WTC11 (cell line): ENCODE results near the gene LMO1. TPM values are rescaled to one million over a fixed set of nuclear protein-coding genes. Genes with fewer than 3 reads are reported as not detected.

Experiments used
- ATAC-seq: fragments of 200-7000 bp; cut with Tn5 transposase; 2 replicates; pipeline ENCODE4 v1.10.0; 2021; ENCODE audit warnings: mild to moderate bottlenecking, moderate library complexity
- CTCF ChIA-PET: fragments of 300-600 bp; sonication (Branson Sonifier 250); formaldehyde crosslinking; loops from one replicate; lab custom pipeline; 2021; ENCODE audit warnings: antibody characterized with exemption; lab: Charles Lee
- POLR2A ChIA-PET: fragments of 350-600 bp; sonication (Branson Sonifier 250); formaldehyde crosslinking; loops from one replicate; lab custom pipeline; 2021; ENCODE audit warnings: antibody characterized with exemption; lab: Charles Lee
- DNase-seq: peaks from one replicate; pipeline ENCODE4 v3.0.0; 2021; ENCODE audit warnings: low spot score
- H3K27ac Mint-ChIP-seq: 2 replicates; pipeline ENCODE4 v1.8.0; 2021; ENCODE audit warnings: mixed read lengths
- H3K27me3 Mint-ChIP-seq: 2 replicates; pipeline ENCODE4 v1.8.0; 2021; ENCODE audit warnings: low read depth, mild to moderate bottlenecking, moderate library complexity, mixed read lengths
- H3K36me3 Mint-ChIP-seq: 2 replicates; pipeline ENCODE4 v1.8.0; 2021; ENCODE audit warnings: mixed read lengths
- H3K4me1 Mint-ChIP-seq: 2 replicates; pipeline ENCODE4 v1.8.0; 2022; ENCODE audit warnings: mixed read lengths
- H3K4me3 Mint-ChIP-seq: 2 replicates; pipeline ENCODE4 v1.8.0; 2021; ENCODE audit warnings: mild to moderate bottlenecking, moderate library complexity, mixed read lengths
- H3K9me3 Mint-ChIP-seq: 2 replicates; pipeline ENCODE4 v1.8.0; 2021; ENCODE audit warnings: mixed read lengths
- AR ChIP-seq: fragments of 250-450 bp; sonication (Bioruptor Pico); IDR thresholded peaks from 2 replicates; pipeline ENCODE4 v1.9.0; 2021; ENCODE audit warnings: mild to moderate bottlenecking
- ARID4B ChIP-seq: sonication (generic); formaldehyde crosslinking; IDR thresholded peaks from 2 replicates; pipeline ENCODE4 v1.8.0; 2023; ENCODE audit warnings: missing genetic modification reagents, mild to moderate bottlenecking, borderline replicate concordance
- E2F1 ChIP-seq: sonication (generic); formaldehyde crosslinking; IDR thresholded peaks from 2 replicates; pipeline ENCODE4 v1.8.0; 2022; ENCODE audit warnings: mild to moderate bottlenecking, missing genetic modification reagents
- EMX1 ChIP-seq: fragments of 250-450 bp; sonication (Bioruptor Pico); IDR thresholded peaks from 2 replicates; pipeline ENCODE4 v1.8.0; 2021; ENCODE audit warnings: mild to moderate bottlenecking
- FOXP1 ChIP-seq: sonication (generic); formaldehyde crosslinking; IDR thresholded peaks from 2 replicates; pipeline ENCODE4 v1.8.0; 2022; ENCODE audit warnings: missing genetic modification reagents, mild to moderate bottlenecking, moderate library complexity, borderline replicate concordance
- GABPB1 ChIP-seq: sonication (generic); formaldehyde crosslinking; IDR thresholded peaks from 2 replicates; pipeline ENCODE4 v1.8.1; 2023; ENCODE audit warnings: mild to moderate bottlenecking, missing genetic modification reagents
- HMGA2 ChIP-seq: fragments of 250-450 bp; sonication (Bioruptor Pico); IDR thresholded peaks from 2 replicates; pipeline ENCODE4 v1.4.0; 2021; ENCODE audit warnings: mild to moderate bottlenecking, moderate library complexity
- HMGXB4 ChIP-seq: sonication (generic); formaldehyde crosslinking; IDR thresholded peaks from 2 replicates; pipeline ENCODE4 v1.8.1; 2023; ENCODE audit warnings: mild to moderate bottlenecking, moderate library complexity, missing genetic modification reagents
- MAX ChIP-seq: sonication (generic); formaldehyde crosslinking; IDR thresholded peaks from 2 replicates; pipeline ENCODE4 v1.8.0; 2022; ENCODE audit warnings: mild to moderate bottlenecking, missing genetic modification reagents
- NFYB ChIP-seq: sonication (generic); formaldehyde crosslinking; conservative IDR thresholded peaks from 2 replicates; pipeline ENCODE4 v1.8.0; 2022; ENCODE audit warnings: low read depth, missing genetic modification reagents
- SP1 ChIP-seq: sonication (generic); formaldehyde crosslinking; conservative IDR thresholded peaks from 2 replicates; pipeline ENCODE4 v1.8.1; 2022; ENCODE audit warnings: missing genetic modification reagents
- TEAD1 ChIP-seq: sonication (generic); formaldehyde crosslinking; IDR thresholded peaks from 2 replicates; pipeline ENCODE4 v1.8.0; 2022; ENCODE audit warnings: mild to moderate bottlenecking, missing genetic modification reagents
- ZNF219 ChIP-seq: sonication (generic); formaldehyde crosslinking; IDR thresholded peaks from 2 replicates; pipeline ENCODE4 v1.8.0; 2023; ENCODE audit warnings: missing genetic modification reagents, mild to moderate bottlenecking, borderline replicate concordance
- ZNF232 ChIP-seq: sonication (generic); formaldehyde crosslinking; IDR thresholded peaks from 2 replicates; pipeline ENCODE4 v1.8.0; 2022; ENCODE audit warnings: mild to moderate bottlenecking, missing genetic modification reagents
- total RNA-seq: library from RNA; stranded (reverse); gene quantifications from 3 replicates; pipeline ENCODE4 v1.2.3, GENCODE V29; 2021

Gene LMO1
- total RNA-seq, 1 experiment from 2014 or later: 0.44 TPM

- no peak overlapping the region for H3K27ac Mint-ChIP-seq
- no peak for TF ChIP-seq GABPB1 (CRISPR knock-in tag)
- TF ChIP-seq ZNF232: no peak
- TF ChIP-seq, all 79 proteins: peak for 0
- Mint-ChIP-seq H3K4me3 (no peak overlapping the region), H3K27me3 (peaks cover 17% of the 10 kb centered on the region), H3K4me1 (no peaks in the 10 kb centered on the region; the same call in none of the 2 replicates), H3K9me3 (no peaks in the 10 kb centered on the region), H3K36me3 (no peaks in the 10 kb centered on the region)
- POLR2A ChIA-PET: interaction anchor here (0.7 kb wide), 1 partner anchor 17 kb away, joined by 3 read pairs; no protein-coding TSS in a partner anchor
- ATAC-seq: peak; percentile 73
- CTCF ChIA-PET: interaction anchor here (0.6 to 3.6 kb wide), 10 partner anchors 15 to 732 kb away, joined by 3 to 32 read pairs (median 4); partner anchors contain the start of gene LMO1
- peak; percentile 54 for DNase-seq
Measured at GRCh38 chr11:8283465-8284230, 20.0 kb upstream of the LMO1 start.

GRCh38 chr11:8283100-8283464 is 19.4 kb upstream of the LMO1 start:
- Mint-ChIP-seq H3K27me3 (peaks cover 21% of the 10 kb centered on the region), H3K4me3 (no peak overlapping the region), H3K27ac (no peak overlapping the region), H3K36me3 (no peaks in the 10 kb centered on the region), H3K9me3 (no peaks in the 10 kb centered on the region), H3K4me1 (no peaks in the 10 kb centered on the region; the same call in none of the 2 replicates)
- ATAC-seq (no peak), DNase-seq (no peak)
- TF ChIP-seq EMX1 (CRISPR knock-in tag) (no peak), HMGA2 (no peak), MAX (CRISPR knock-in tag) (no peak)
- ChIA-PET CTCF (interaction anchor here (0.8 to 3.6 kb wide), 8 partner anchors 14 to 733 kb away, joined by 3 to 32 read pairs (median 4); partner anchors contain the start of gene LMO1), POLR2A (no interaction called here)

- Mint-ChIP-seq H3K27ac (no peak overlapping the region), H3K4me1 (no peaks in the 10 kb centered on the region; the same call in none of the 2 replicates), H3K4me3 (no peak overlapping the region)
- peak; percentile 72 for ATAC-seq
- DNase-seq: peak; percentile 47
- ChIA-PET CTCF (interaction anchor here (0.8 to 3.6 kb wide), 5 partner anchors 19 to 733 kb away, joined by 3 to 32 read pairs (median 4); partner anchors contain the start of gene LMO1), POLR2A (no interaction called here)
- TF ChIP-seq TEAD1: no peak
- 0 out of 2 replicates have a peak, but pooled peaks have one; percentile 24 for TF ChIP-seq SP1 (CRISPR knock-in tag)
- no peak for TF ChIP-seq HMGXB4 (CRISPR knock-in tag)
- TF ChIP-seq E2F1 (CRISPR knock-in tag): no peak
- TF ChIP-seq ZNF219: no peak
- TF ChIP-seq, all 79 proteins: peak for 1
- Mint-ChIP-seq H3K36me3 (no peaks in the 10 kb centered on the region), H3K27me3 (peaks cover 21% of the 10 kb centered on the region), H3K9me3 (no peaks in the 10 kb centered on the region)
Measured at GRCh38 chr11:8282631-8283030, 19.0 kb upstream of the LMO1 start.

- DNase-seq (no peak), ATAC-seq (no peak)
- no peak overlapping the region for H3K4me3 Mint-ChIP-seq
- H3K9me3 Mint-ChIP-seq: no peaks in the 10 kb centered on the region
- H3K27ac Mint-ChIP-seq: no peak overlapping the region
- H3K27me3 Mint-ChIP-seq: peaks cover 24% of the 10 kb centered on the region
- ChIA-PET CTCF (interaction anchor here (3.6 kb wide), 1 partner anchor 18 kb away, joined by 32 read pairs; the partner anchor contains the start of gene LMO1), POLR2A (no interaction called here)
- H3K36me3 Mint-ChIP-seq: no peaks in the 10 kb centered on the region
- no peaks in the 10 kb centered on the region; the same call in none of the 2 replicates for H3K4me1 Mint-ChIP-seq
- no peak for TF ChIP-seq FOXP1 (CRISPR knock-in tag)
- TF ChIP-seq ARID4B (CRISPR knock-in tag): no peak
- no peak for TF ChIP-seq TEAD1
- TF ChIP-seq AR (CRISPR knock-in tag): no peak
- no peak for TF ChIP-seq NFYB
Measured at GRCh38 chr11:8281266-8281665, 17.6 kb upstream of the LMO1 start.
